ENCODE measurements around the gene TFAP2C.

The TFAP2C gene

GRCh38 chr20:56628873-56629463 lies at the start of gene TFAP2C:
Gene TFAP2C, plus strand, starts transcription at chr20:56629306. Its CDS starts 239 bp downstream, at chr20:56629545.
- no peak for TF ChIP-seq POU6F1 (CRISPR knock-in tag; IDR thresholded peaks at IDR 0.05; ENCODE audit: borderline replicate concordance, low read depth)
- no peak for TF ChIP-seq ZFP3 (CRISPR knock-in tag; IDR thresholded peaks at IDR 0.05)
- no peak for TF ChIP-seq TCF4 (CRISPR knock-in tag; IDR thresholded peaks at IDR 0.05; ENCODE audit: borderline replicate concordance)
- TF ChIP-seq BACH2 (CRISPR knock-in tag; IDR thresholded peaks at IDR 0.05; ENCODE audit: borderline replicate concordance) = no peak
- no peak for TF ChIP-seq ZFP30 (CRISPR knock-in tag; IDR thresholded peaks at IDR 0.05)
- TF ChIP-seq ZNF565 (CRISPR knock-in tag; conservative IDR thresholded peaks at IDR 0.05; ENCODE audit: low read depth) = no peak
- TF ChIP-seq ARNTL (CRISPR knock-in tag; IDR thresholded peaks at IDR 0.05; ENCODE audit: borderline replicate concordance, low read depth) = no peak
- no peak for TF ChIP-seq TSHZ2 (CRISPR knock-in tag; IDR thresholded peaks at IDR 0.05)
- no peak for TF ChIP-seq CREB5 (CRISPR knock-in tag; IDR thresholded peaks at IDR 0.05; ENCODE audit: low read depth)
- TF ChIP-seq ZC3H10 (CRISPR knock-in tag; IDR thresholded peaks at IDR 0.05) = no peak
- TF ChIP-seq ISL1 (CRISPR knock-in tag; IDR thresholded peaks at IDR 0.05) = no peak
- no peak for TF ChIP-seq TOX (CRISPR knock-in tag; IDR thresholded peaks at IDR 0.05; ENCODE audit: borderline replicate concordance)
- TF ChIP-seq ZNF70 (CRISPR knock-in tag; IDR thresholded peaks at IDR 0.05) = no peak
- no peak; the same call in 2 of the 3 replicates for ATAC-seq

- no peak for ATAC-seq
- TF ChIP-seq RARB (CRISPR knock-in tag; IDR thresholded peaks at IDR 0.05) (no peak), POU6F1 (CRISPR knock-in tag; IDR thresholded peaks at IDR 0.05; ENCODE audit: borderline replicate concordance, low read depth) (no peak), SNAI2 (CRISPR knock-in tag; IDR thresholded peaks at IDR 0.05) (no peak), ARNTL (CRISPR knock-in tag; IDR thresholded peaks at IDR 0.05; ENCODE audit: borderline replicate concordance, low read depth) (no peak), ZNF565 (CRISPR knock-in tag; conservative IDR thresholded peaks at IDR 0.05; ENCODE audit: low read depth) (no peak), TSHZ2 (CRISPR knock-in tag; IDR thresholded peaks at IDR 0.05) (no peak), GLIS3 (CRISPR knock-in tag; IDR thresholded peaks at IDR 0.05) (no peak), OSR1 (CRISPR knock-in tag; IDR thresholded peaks at IDR 0.05) (no peak), TOX (CRISPR knock-in tag; IDR thresholded peaks at IDR 0.05; ENCODE audit: borderline replicate concordance) (no peak), CSRNP3 (CRISPR knock-in tag; IDR thresholded peaks at IDR 0.05) (no peak), ZFP30 (CRISPR knock-in tag; IDR thresholded peaks at IDR 0.05) (no peak), ZC3H10 (CRISPR knock-in tag; IDR thresholded peaks at IDR 0.05) (no peak), ISL1 (CRISPR knock-in tag; IDR thresholded peaks at IDR 0.05) (no peak), CSDC2 (CRISPR knock-in tag; IDR thresholded peaks at IDR 0.05) (no peak), BACH2 (CRISPR knock-in tag; IDR thresholded peaks at IDR 0.05; ENCODE audit: borderline replicate concordance) (no peak), ZNF70 (CRISPR knock-in tag; IDR thresholded peaks at IDR 0.05) (no peak), PATZ1 (CRISPR knock-in tag; IDR thresholded peaks at IDR 0.05; ENCODE audit: borderline replicate concordance) (no peak), PPARA (CRISPR knock-in tag; IDR thresholded peaks at IDR 0.05; ENCODE audit: borderline replicate concordance) (no peak)
These were observed 48.9 kb upstream of the TFAP2C start for GRCh38 chr20:56580226-56580625.
